Upper lobe of right lung (tissue), 1 donor: ENCODE data around the gene ATP6V0C. TPM values are rescaled to one million over a fixed set of nuclear protein-coding genes. Genes with fewer than 3 reads are reported as not detected.

Experiments used
- ATAC-seq: fragments of 200-7000 bp; cut with Tn5 transposase; one replicate; pipeline ENCODE4 v1.9.1; 2020; ENCODE audit warnings: mild to moderate bottlenecking, moderate library complexity
- DNase-seq: peaks from one replicate; pipeline ENCODE4 v3.0.0-alpha.2; 2020
- H3K27ac ChIP-seq: fragments of 200-600 bp; one replicate; pipeline ENCODE4 v1.8.0; 2022
- H3K27me3 ChIP-seq: fragments of 200-600 bp; one replicate; pipeline ENCODE4 v1.8.0; 2022; ENCODE audit warnings: mild to moderate bottlenecking
- H3K36me3 ChIP-seq: fragments of 200-600 bp; one replicate; pipeline ENCODE4 v1.8.0; 2022
- H3K4me1 ChIP-seq: fragments of 200-600 bp; one replicate; pipeline ENCODE4 v1.8.0; 2022
- H3K4me3 ChIP-seq: fragments of 200-600 bp; one replicate; pipeline ENCODE4 v1.8.0; 2022; ENCODE audit warnings: mild to moderate bottlenecking
- H3K9me3 ChIP-seq: fragments of 200-600 bp; one replicate; pipeline ENCODE4 v1.8.0; 2022
- CTCF ChIP-seq: fragments of 200-600 bp; IDR thresholded peaks from one replicate; pipeline ENCODE4 v1.8.0; 2022; ENCODE audit warnings: antibody characterized with exemption
- intact Hi-C: fragments of 100-400 bp; cut with DNase I; formaldehyde crosslinking; loops from one replicate; pipeline ENCODE4 v1.11.0; 2022
- total RNA-seq: library from RNA; stranded (reverse); fragmentation: NEBNext Ultra II Directional; extraction: Animal tissue kit (Norgen Biotek cat#: 25700); gene quantifications from one replicate; pipeline ENCODE4 v1.2.1, GENCODE V29; 2021
- donor health status: DM: no; HTN: yes; CAD: no; lungs with severe emphysema.

The ATP6V0C gene
- total RNA-seq, 1 donor from 2014 or later, result 298 TPM

- H3K36me3 ChIP-seq, result peaks cover 15% of the 10 kb centered on the region
- H3K4me1 ChIP-seq, result peaks cover 12% of the 10 kb centered on the region
- intact Hi-C loops, result loop anchor here (10.0 kb wide), 1 partner anchor 157 kb away; no protein-coding TSS in a partner anchor
- H3K27ac ChIP-seq, result no peak overlapping the region
- TF ChIP-seq CTCF, result no peak
- H3K27me3 ChIP-seq, result no peaks in the 10 kb centered on the region
- H3K9me3 ChIP-seq, result no peaks in the 10 kb centered on the region
- DNase-seq (no peak), ATAC-seq (no peak)
- H3K4me3 ChIP-seq, result no peak overlapping the region
Measured at GRCh38 chr16:2492292-2492691, 21.5 kb upstream of the ATP6V0C start.

- Histone ChIP-seq H3K4me1 (peaks cover 25% of the 10 kb centered on the region), H3K27ac (peak overlapping the region; percentile 30), H3K9me3 (no peaks in the 10 kb centered on the region), H3K27me3 (no peaks in the 10 kb centered on the region), H3K4me3 (no peak overlapping the region), H3K36me3 (peaks cover 15% of the 10 kb centered on the region)
- intact Hi-C loops, result loop anchor here (10.0 kb wide), 1 partner anchor 159 kb away; no protein-coding TSS in a partner anchor
- DNase-seq, result no peak
- no peak for TF ChIP-seq CTCF
- peak; percentile 61 for ATAC-seq
Measured at GRCh38 chr16:2493605-2494004, 20.1 kb upstream of the ATP6V0C start.

GRCh38 chr16:2494616-2495015 lies 19.1 kb upstream of the ATP6V0C start:
- no peak for TF ChIP-seq CTCF
- H3K27me3 ChIP-seq, result no peaks in the 10 kb centered on the region
- peak overlapping the region; percentile 30 for H3K27ac ChIP-seq
- ATAC-seq, result peak; percentile 50
- DNase-seq, result no peak
- peaks cover 15% of the 10 kb centered on the region for H3K36me3 ChIP-seq
- intact Hi-C loops, result loop anchor here (10.0 kb wide), 1 partner anchor 160 kb away; no protein-coding TSS in a partner anchor
- H3K4me3 ChIP-seq, result no peak overlapping the region
- H3K9me3 ChIP-seq, result no peaks in the 10 kb centered on the region
- peaks cover 27% of the 10 kb centered on the region for H3K4me1 ChIP-seq

- Histone ChIP-seq H3K27me3 (no peaks in the 10 kb centered on the region), H3K27ac (no peak overlapping the region), H3K9me3 (no peaks in the 10 kb centered on the region), H3K36me3 (peaks cover 15% of the 10 kb centered on the region), H3K4me3 (no peak overlapping the region), H3K4me1 (peaks cover 27% of the 10 kb centered on the region)
- TF ChIP-seq CTCF, result no peak
- ATAC-seq (no peak), DNase-seq (no peak)
- intact Hi-C loops, result loop anchor here (10.0 kb wide), 1 partner anchor 160 kb away; no protein-coding TSS in a partner anchor
Measured at GRCh38 chr16:2495041-2495440, 18.7 kb upstream of the ATP6V0C start.

GRCh38 chr16:2496223-2497115 lies 17.3 kb upstream of the ATP6V0C start:
- Histone ChIP-seq H3K27ac (no peak overlapping the region), H3K9me3 (no peaks in the 10 kb centered on the region), H3K27me3 (no peaks in the 10 kb centered on the region), H3K4me3 (no peak overlapping the region), H3K36me3 (peaks cover 12% of the 10 kb centered on the region), H3K4me1 (peaks cover 34% of the 10 kb centered on the region)
- DNase-seq, result peak; percentile 69
- intact Hi-C loops, result loop anchor here (10.0 kb wide), 1 partner anchor 162 kb away; no protein-coding TSS in a partner anchor
- no peak for ATAC-seq
- TF ChIP-seq CTCF, result no peak
